Trophoblast cell (in vitro differentiated cells and primary cell): Measurements from ENCODE around the gene GYS2.

Experiments used
- DNase-seq, 2 donors: peaks; one replicate each; pipeline ENCODE4 v3.0.0-alpha.2; 2016
- H2AFZ ChIP-seq: 2 replicates; pipeline ENCODE4 v1.6.1; 2013; ENCODE audit warnings: low read length, moderate library complexity, mild to moderate bottlenecking; ENCODE audit not compliant: insufficient read depth, poor library complexity
- H2AK5ac ChIP-seq: 2 replicates; pipeline ENCODE4 v1.6.1; 2013; ENCODE audit warnings: mild to moderate bottlenecking, low read length
- H2BK120ac ChIP-seq: 2 replicates; pipeline ENCODE4 v1.6.1; 2013; ENCODE audit warnings: low read length, mild to moderate bottlenecking, moderate library complexity; ENCODE audit not compliant: insufficient read depth, poor library complexity
- H2BK12ac ChIP-seq: 2 replicates; pipeline ENCODE4 v1.6.1; 2013; ENCODE audit warnings: mild to moderate bottlenecking, low read length, moderate library complexity
- H2BK5ac ChIP-seq: 2 replicates; pipeline ENCODE4 v1.6.1; 2013; ENCODE audit warnings: low read length, low read depth, moderate library complexity, mild to moderate bottlenecking; ENCODE audit not compliant: poor library complexity
- H3K14ac ChIP-seq: 2 replicates; pipeline ENCODE4 v1.6.1; 2013; ENCODE audit warnings: mild to moderate bottlenecking, low read length
- H3K18ac ChIP-seq: 2 replicates; pipeline ENCODE4 v1.6.1; 2013; ENCODE audit warnings: mild to moderate bottlenecking, low read length
- H3K23ac ChIP-seq: 2 replicates; pipeline ENCODE4 v1.6.1; 2013; ENCODE audit warnings: low read length
- H3K27ac ChIP-seq: 2 replicates; pipeline ENCODE4 v1.5.1; 2013; ENCODE audit warnings: low read depth, mild to moderate bottlenecking, inconsistent platforms, low read length, moderate library complexity
- H3K27me3 ChIP-seq: 2 replicates; pipeline ENCODE4 v1.6.1; 2013; ENCODE audit warnings: inconsistent platforms, mild to moderate bottlenecking, low read length, moderate library complexity; ENCODE audit not compliant: insufficient read depth
- H3K36me3 ChIP-seq, 2 experiments: 1 replicate in 1 of 2; 2 replicates in 1 of 2; pipeline ENCODE4 v1.6.1; 2013; ENCODE audit warnings: low read length in 2 of 2, mild to moderate bottlenecking in 2 of 2, moderate library complexity in 1 of 2; ENCODE audit not compliant: insufficient read depth in 2 of 2, control insufficient read depth in 1 of 2
- H3K4ac ChIP-seq: 2 replicates; pipeline ENCODE4 v1.6.1; 2013; ENCODE audit warnings: low read depth, mild to moderate bottlenecking, low read length, moderate library complexity
- H3K4me1 ChIP-seq, 2 experiments: 1 replicate in 1 of 2; 2 replicates in 1 of 2; pipeline ENCODE4 v1.6.1; 2013; ENCODE audit warnings: low read length in 2 of 2, mild to moderate bottlenecking in 2 of 2, moderate library complexity in 1 of 2; ENCODE audit not compliant: insufficient read depth in 2 of 2, control insufficient read depth in 1 of 2
- H3K4me2 ChIP-seq: 2 replicates; pipeline ENCODE4 v1.6.1; 2013; ENCODE audit warnings: inconsistent platforms, mild to moderate bottlenecking, low read length, moderate library complexity
- H3K4me3 ChIP-seq: 2 replicates; pipeline ENCODE4 v1.5.1; 2013; ENCODE audit warnings: mild to moderate bottlenecking, low read depth, low read length, inconsistent platforms
- H3K79me1 ChIP-seq: one replicate; pipeline ENCODE4 v1.6.1; 2013; ENCODE audit warnings: low read length
- H3K79me2 ChIP-seq: 2 replicates; pipeline ENCODE4 v1.6.1; 2013; ENCODE audit warnings: low read length, mild to moderate bottlenecking; ENCODE audit not compliant: control insufficient read depth, insufficient read depth, poor library complexity
- H3K9ac ChIP-seq: 2 replicates; pipeline ENCODE4 v1.6.1; 2013; ENCODE audit warnings: mild to moderate bottlenecking, low read length
- H3K9me3 ChIP-seq: 2 replicates; pipeline ENCODE4 v1.6.1; 2013; ENCODE audit warnings: low read depth, mild to moderate bottlenecking, control low read depth, inconsistent platforms, low read length; ENCODE audit not compliant: insufficient read depth
- H4K12ac ChIP-seq: 2 replicates; pipeline ENCODE4 v1.6.1; 2013; ENCODE audit warnings: low read depth, mild to moderate bottlenecking, low read length, moderate library complexity
- H4K8ac ChIP-seq: 2 replicates; pipeline ENCODE4 v1.6.1; 2013; ENCODE audit warnings: low read depth, mild to moderate bottlenecking, low read length, moderate library complexity
- H4K91ac ChIP-seq: one replicate; pipeline ENCODE4 v1.6.1; 2013; ENCODE audit warnings: low read depth, mild to moderate bottlenecking, low read length, moderate library complexity
- WGBS: extraction: QIAGEN DNeasy Blood & Tissue Kit; methylation state at CpG from one replicate; pipeline ENCODE4 v1.1.7; 2013; ENCODE audit warnings: missing lambda C conversion rate; ENCODE audit not compliant: insufficient read length, insufficient coverage; ENCODE audit errors: extremely low coverage; 5-methylcytosine and 5-hydroxymethylcytosine counted together

The GYS2 gene

DNA sequence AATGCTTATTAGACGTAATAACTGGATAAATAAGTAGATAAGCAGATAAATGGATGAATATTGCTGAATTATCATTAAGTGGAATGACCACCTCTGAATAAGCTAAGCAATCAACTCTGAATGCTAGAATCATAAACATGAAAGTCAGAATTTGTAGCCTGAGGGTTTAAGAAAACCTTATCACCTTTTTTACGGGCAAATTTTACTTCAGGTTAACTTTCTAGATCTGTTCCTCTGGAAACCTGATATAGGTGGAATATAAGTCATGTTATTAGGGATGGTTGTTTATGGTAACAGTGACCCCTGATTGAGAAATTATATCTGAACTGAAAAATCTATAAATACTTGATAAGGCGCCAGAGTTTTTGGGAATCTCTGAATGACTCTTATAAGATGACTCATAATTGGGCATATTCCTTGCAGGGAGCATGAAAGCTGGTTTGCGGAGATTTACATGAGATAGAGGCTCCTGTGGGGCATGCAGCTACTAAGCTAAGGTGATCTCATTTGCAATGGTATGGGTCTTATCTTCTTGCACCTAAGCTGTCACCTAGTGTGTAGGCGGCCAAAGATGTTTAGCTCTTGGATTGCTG lies 66.5 kb downstream of the GYS2 start:
- H2BK12ac ChIP-seq: no peak overlapping the region
- no peak overlapping the region for H4K91ac ChIP-seq
- H3K36me3 ChIP-seq: no peaks in the 10 kb centered on the region
- H4K12ac ChIP-seq: no peak overlapping the region
- no peak overlapping the region for H3K4me3 ChIP-seq
- no CpG with 5 or more reads among the region's 5 CpGs for WGBS
- no peaks in the 10 kb centered on the region for H3K79me2 ChIP-seq
- H4K8ac ChIP-seq: no peak overlapping the region
- H2AFZ ChIP-seq: no peak overlapping the region
- no peaks in the 10 kb centered on the region for H3K79me1 ChIP-seq
- no peak overlapping the region for H3K14ac ChIP-seq
- H3K4ac ChIP-seq: no peak overlapping the region
- no peaks in the 10 kb centered on the region for H3K4me1 ChIP-seq
- H3K27ac ChIP-seq: no peak overlapping the region
- H3K9ac ChIP-seq: no peak overlapping the region
- no peak overlapping the region for H2AK5ac ChIP-seq
- peak; percentile 56 to 68 for DNase-seq
- H3K27me3 ChIP-seq: no peaks in the 10 kb centered on the region
- H3K18ac ChIP-seq: no peak overlapping the region
- no peak overlapping the region for H2BK5ac ChIP-seq
- H3K23ac ChIP-seq: no peak overlapping the region
- no peak overlapping the region for H2BK120ac ChIP-seq
- H3K4me2 ChIP-seq: no peak overlapping the region
- H3K9me3 ChIP-seq: no peaks in the 10 kb centered on the region

DNA sequence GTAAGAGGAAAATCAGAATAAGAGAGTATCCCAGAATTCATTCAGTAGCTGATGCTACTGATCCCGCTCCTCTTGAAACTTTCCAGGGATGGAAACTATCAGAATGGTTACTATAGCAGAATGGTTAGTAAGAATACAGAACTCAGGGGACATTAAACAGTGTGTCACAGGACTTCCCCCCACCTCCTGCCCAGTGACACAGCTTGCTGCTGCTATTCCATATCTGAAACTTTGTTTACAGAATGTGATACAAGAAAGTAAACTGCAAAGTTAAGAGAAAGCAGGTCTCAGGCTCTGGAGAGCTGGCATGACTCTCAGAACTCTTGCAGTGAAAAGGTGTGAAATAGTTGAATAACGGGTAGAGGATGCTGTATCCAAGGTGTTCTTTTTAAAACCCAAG lies 75.2 kb downstream of the GYS2 start:
- Histone ChIP-seq H3K27me3 (peaks cover 6% of the 10 kb centered on the region), H3K14ac (no peak overlapping the region), H3K79me2 (no peaks in the 10 kb centered on the region), H3K4me1 (peaks cover 0 to 2% of the 10 kb centered on the region in 2 experiments), H3K79me1 (no peaks in the 10 kb centered on the region), H2BK12ac (no peak overlapping the region), H3K9ac (no peak overlapping the region), H3K27ac (no peak overlapping the region), H3K23ac (no peak overlapping the region), H3K4me3 (no peak overlapping the region), H3K18ac (no peak overlapping the region), H3K9me3 (peaks cover 2% of the 10 kb centered on the region), H2AFZ (no peak overlapping the region), H4K8ac (no peak overlapping the region), H3K36me3 (no peaks in the 10 kb centered on the region), H2AK5ac (no peak overlapping the region), H3K4me2 (no peak overlapping the region), H3K4ac (no peak overlapping the region), H2BK5ac (no peak overlapping the region), H4K91ac (no peak overlapping the region), H4K12ac (no peak overlapping the region), H2BK120ac (no peak overlapping the region)
- no CpG with 5 or more reads among the region's 2 CpGs for WGBS
- no peak for DNase-seq

DNA sequence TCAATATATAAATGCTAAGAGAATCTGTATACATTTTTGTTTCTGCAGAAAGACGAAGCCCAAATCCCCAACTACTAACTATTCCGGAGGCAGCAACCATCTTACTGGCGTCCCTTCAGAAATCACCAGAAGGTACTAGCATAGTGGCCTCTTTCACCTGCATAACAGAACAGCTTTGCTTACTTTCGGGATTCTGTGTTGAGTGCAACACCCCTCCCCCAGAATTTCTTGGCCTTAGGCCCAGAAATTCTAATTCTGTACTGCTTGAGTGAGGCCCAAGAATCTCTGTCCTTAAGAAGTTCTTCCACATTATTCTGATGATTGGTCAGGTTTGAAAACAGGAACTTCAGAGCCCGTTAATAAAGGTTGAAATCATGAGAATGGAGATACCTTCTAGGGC lies 75.7 kb downstream of the GYS2 start:
- no peak overlapping the region for H3K14ac ChIP-seq

DNA sequence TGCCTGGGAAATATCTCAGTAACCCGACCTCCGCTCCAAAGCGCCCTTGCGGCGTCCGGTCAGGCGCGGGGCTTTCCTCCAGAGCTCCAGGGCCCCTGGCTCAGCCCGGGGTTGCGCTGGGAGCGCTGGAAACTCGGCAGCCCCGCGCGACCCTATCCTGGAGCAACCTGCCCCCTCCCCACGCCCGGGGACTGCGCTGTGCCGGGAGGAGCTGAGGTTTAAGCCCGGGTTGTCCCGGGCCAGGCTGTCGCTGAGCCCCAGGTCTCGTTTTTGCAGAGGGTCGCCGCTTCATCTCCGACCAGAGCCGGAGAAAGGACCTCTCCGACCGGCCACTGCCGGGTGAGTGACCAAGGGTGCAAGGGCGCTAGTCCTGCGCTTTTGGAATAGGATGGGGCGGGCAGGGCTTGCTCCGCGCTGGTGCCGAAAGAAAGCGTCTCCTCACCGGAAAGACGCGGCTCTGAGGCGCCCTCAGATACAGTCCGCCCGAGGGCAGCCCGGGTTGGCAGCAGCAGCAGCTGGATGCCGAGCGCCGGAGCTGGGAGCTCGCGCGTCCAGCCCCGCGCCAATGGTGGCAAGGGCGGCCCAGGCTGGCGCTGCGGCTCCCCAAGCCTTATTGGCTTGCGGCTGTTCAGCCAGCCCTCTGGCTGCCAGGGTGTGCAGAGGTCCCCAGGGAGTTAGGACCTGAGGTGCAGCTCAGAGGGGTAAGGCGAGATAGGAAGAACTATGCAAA lies 77.0 kb downstream of the GYS2 start:
- H3K4me3 ChIP-seq: peak overlapping the region; percentile 75
- no peak overlapping the region for H2BK5ac ChIP-seq
- H3K23ac ChIP-seq: no peak overlapping the region
- no peak overlapping the region for H4K91ac ChIP-seq
- no peaks in the 10 kb centered on the region for H3K79me1 ChIP-seq
- no peak overlapping the region for H2BK120ac ChIP-seq
- no peak overlapping the region for H3K27ac ChIP-seq
- WGBS: no CpG with 5 or more reads among the region's 57 CpGs
- H3K4me1 ChIP-seq: peaks cover 0 to 2% of the 10 kb centered on the region in 2 experiments
- no peak overlapping the region for H4K12ac ChIP-seq
- peak overlapping the region; percentile 99 for H3K4me2 ChIP-seq
- H2AFZ ChIP-seq: peak overlapping the region; percentile 87
- no peak overlapping the region for H3K4ac ChIP-seq
- H4K8ac ChIP-seq: no peak overlapping the region
- no peak overlapping the region for H3K18ac ChIP-seq
- no peak overlapping the region for H3K14ac ChIP-seq
- H2BK12ac ChIP-seq: no peak overlapping the region
- H2AK5ac ChIP-seq: no peak overlapping the region
- no peak overlapping the region for H3K9ac ChIP-seq
- H3K9me3 ChIP-seq: peaks cover 2% of the 10 kb centered on the region
- DNase-seq: peak; percentile 20 to 54
- no peaks in the 10 kb centered on the region for H3K79me2 ChIP-seq
- H3K27me3 ChIP-seq: peaks cover 6% of the 10 kb centered on the region
- peaks cover 0 to 1% of the 10 kb centered on the region in 2 experiments for H3K36me3 ChIP-seq

More for the DNA sequence above, 75.7 kb downstream of the GYS2 start:
- Histone ChIP-seq H2BK120ac (no peak overlapping the region), H3K79me2 (no peaks in the 10 kb centered on the region), H3K9ac (no peak overlapping the region), H3K27ac (no peak overlapping the region), H3K9me3 (peaks cover 2% of the 10 kb centered on the region), H3K23ac (no peak overlapping the region), H3K4ac (no peak overlapping the region), H3K18ac (no peak overlapping the region), H2AFZ (no peak overlapping the region), H4K8ac (no peak overlapping the region), H2BK12ac (no peak overlapping the region), H3K4me3 (no peak overlapping the region), H3K4me2 (no peak overlapping the region), H2AK5ac (no peak overlapping the region), H2BK5ac (no peak overlapping the region), H3K27me3 (peaks cover 6% of the 10 kb centered on the region), H3K36me3 (no peaks in the 10 kb centered on the region), H4K91ac (no peak overlapping the region), H4K12ac (no peak overlapping the region), H3K4me1 (peaks cover 0 to 2% of the 10 kb centered on the region in 2 experiments), H3K79me1 (no peaks in the 10 kb centered on the region)
- DNase-seq: no peak
- WGBS: no CpG with 5 or more reads among the region's 5 CpGs
